Activated CD8-positive, alpha-beta memory T cell treated with anti-CD3 and anti-CD28 coated beads, Interleukin-2, amount 10 ng/mL, durations not matched to agents 7 days and 5 days (primary cell): ENCODE data around the gene IDH1. TPM values are rescaled to one million over a fixed set of nuclear protein-coding genes. Genes with fewer than 3 reads are reported as not detected.
"Not testable (repeated sequence)": the region's sequence is repeated elsewhere in the genome, so short reads cannot be mapped to it uniquely, and the experiment has no call there.

Experiments used
- ATAC-seq: fragments of 150-1000 bp; cut with Tn5 transposase; one replicate; pipeline ENCODE4 v1.10.0; 2021; ENCODE audit warnings: moderate library complexity
- CTCF ChIA-PET: fragments of 350-600 bp; sonication (Branson Sonifier 250); formaldehyde crosslinking; loops from one replicate; lab custom pipeline; 2021; ENCODE audit warnings: antibody characterized with exemption; lab: Charles Lee
- DNase-seq: peaks from one replicate; pipeline ENCODE4 v3.0.0-alpha.2; 2020
- H3K27ac Mint-ChIP-seq: one replicate; pipeline ENCODE4 v1.8.0; 2021; ENCODE audit warnings: mild to moderate bottlenecking, mixed read lengths
- H3K27me3 Mint-ChIP-seq: one replicate; pipeline ENCODE4 v1.8.0; 2021; ENCODE audit warnings: mixed read lengths
- H3K36me3 Mint-ChIP-seq: one replicate; pipeline ENCODE4 v1.8.0; 2021; ENCODE audit warnings: mild to moderate bottlenecking, mixed read lengths
- H3K4me1 Mint-ChIP-seq: one replicate; pipeline ENCODE4 v1.8.0; 2021; ENCODE audit warnings: mixed read lengths
- H3K4me3 Mint-ChIP-seq: one replicate; pipeline ENCODE4 v1.8.0; 2021; ENCODE audit warnings: mild to moderate bottlenecking, moderate library complexity, mixed read lengths
- H3K9me3 Mint-ChIP-seq: one replicate; pipeline ENCODE4 v1.8.0; 2022; ENCODE audit warnings: low read depth, mixed read lengths
- total RNA-seq, 2 experiments: library from RNA; stranded (reverse); gene quantifications; one replicate each; pipeline ENCODE4 v1.2.3, GENCODE V29; 2021

IDH1 gene
- total RNA-seq, 2 experiments from 2014 or later: 39.7 to 45.6 TPM

DNA sequence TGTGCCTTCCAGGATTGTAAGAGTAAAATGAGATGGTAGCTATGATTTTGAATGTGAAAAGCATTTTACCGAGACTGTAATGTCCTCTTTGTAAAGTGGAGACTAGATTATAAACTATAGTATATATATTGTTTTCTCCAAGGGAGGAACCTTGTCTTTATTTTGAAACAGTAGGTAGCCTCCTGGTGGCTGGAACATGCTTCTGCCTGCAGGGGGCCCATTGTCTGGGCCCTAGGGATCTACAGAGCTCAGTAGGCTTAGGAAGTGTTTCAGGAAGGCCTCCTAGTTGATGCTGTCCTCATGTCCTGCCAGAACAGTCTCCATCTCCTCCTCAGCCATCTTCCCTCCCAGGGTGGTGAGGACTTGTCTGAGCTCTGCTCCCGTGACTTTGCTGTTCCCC is 14.2 kb upstream of the IDH1 start:
- no peaks in the 10 kb centered on the region for H3K27me3 Mint-ChIP-seq
- CTCF ChIA-PET: interaction anchor here (0.6 to 6.9 kb wide), 5 partner anchors 11 to 179 kb away, joined by 3 to 70 read pairs (median 3); partner anchors contain the start of gene IDH1
- H3K36me3 Mint-ChIP-seq: peaks cover 25% of the 10 kb centered on the region
- H3K9me3 Mint-ChIP-seq: no peaks in the 10 kb centered on the region
- H3K27ac Mint-ChIP-seq: no peak overlapping the region
- DNase-seq (no peak), ATAC-seq (no peak)
- H3K4me1 Mint-ChIP-seq: peaks cover 50% of the 10 kb centered on the region
- no peak overlapping the region for H3K4me3 Mint-ChIP-seq

DNA sequence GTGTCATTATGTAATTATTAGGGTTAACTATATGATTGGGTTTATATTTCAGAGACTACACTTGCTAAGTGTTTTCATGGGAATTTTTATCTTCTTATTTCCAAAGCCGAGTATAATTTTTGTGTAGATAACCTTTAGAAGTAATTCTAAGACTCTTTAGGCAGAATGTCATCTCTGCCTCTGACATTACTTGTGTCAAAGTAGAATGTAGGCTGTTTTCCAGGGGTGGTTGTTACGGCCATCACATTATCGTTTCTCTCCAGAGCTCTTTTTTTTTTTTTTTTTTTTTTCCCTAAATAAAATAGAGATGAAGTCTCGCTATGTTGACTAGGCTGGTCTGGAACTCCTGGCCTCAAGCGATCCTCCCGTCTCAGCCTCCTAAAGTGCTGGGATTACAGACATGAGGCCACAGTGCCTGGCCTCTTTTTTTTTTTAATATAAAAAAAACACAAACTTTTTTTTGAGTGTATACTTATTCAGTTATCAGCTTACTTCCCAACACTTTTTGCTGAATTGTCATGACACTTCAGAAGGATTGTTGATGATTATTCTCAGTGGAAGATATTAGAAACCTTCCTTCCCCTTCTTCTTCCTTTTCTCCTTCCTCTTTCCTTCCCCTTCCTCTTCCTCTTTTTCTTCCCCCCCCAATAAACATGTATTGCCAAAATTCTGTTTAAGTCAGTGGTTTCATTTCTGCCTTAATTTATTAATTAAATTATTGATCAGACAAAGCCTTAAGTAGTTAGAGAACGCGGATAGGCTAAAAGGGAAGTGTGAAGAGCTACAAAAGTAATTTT is 13.5 kb upstream of the IDH1 start:
- Mint-ChIP-seq H3K27ac (no peak overlapping the region), H3K9me3 (no peaks in the 10 kb centered on the region), H3K36me3 (peaks cover 17% of the 10 kb centered on the region)

DNA sequence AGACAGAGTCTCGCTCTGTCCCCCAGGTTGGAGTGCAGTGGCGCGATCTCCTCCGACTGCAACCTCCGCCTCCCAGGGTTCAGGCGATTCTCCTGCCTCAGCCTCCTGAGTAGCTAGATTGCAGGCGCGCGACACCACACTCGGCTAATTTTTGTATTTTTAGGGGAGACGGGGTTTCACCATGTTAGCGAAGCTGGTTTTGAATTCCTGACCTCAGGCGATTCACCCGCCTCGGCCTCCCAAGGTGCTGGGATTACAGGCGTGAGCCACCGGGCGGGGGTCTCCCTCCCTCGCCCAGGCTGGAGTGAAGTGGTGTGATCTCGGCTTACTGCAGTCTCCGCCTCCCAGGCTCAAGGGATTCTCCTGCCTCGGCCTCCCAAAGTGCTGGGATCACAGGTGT is 12.7 kb upstream of the IDH1 start:
- H3K27me3 Mint-ChIP-seq, H3K27ac Mint-ChIP-seq, H3K9me3 Mint-ChIP-seq, DNase-seq, ATAC-seq: not testable (repeated sequence)
- peaks cover 18% of the 10 kb centered on the region for H3K36me3 Mint-ChIP-seq
- H3K4me1 Mint-ChIP-seq: peaks cover 52% of the 10 kb centered on the region
- CTCF ChIA-PET: interaction anchor here (1.4 to 6.9 kb wide), 2 partner anchors 14 to 92 kb away, joined by 3 to 70 read pairs; partner anchors contain the start of gene IDH1
- H3K4me3 Mint-ChIP-seq: peak overlapping the region; percentile 83

More for the DNA sequence above, 13.5 kb upstream of the IDH1 start:
- ATAC-seq (no peak), DNase-seq (no peak)
- CTCF ChIA-PET: interaction anchor here (0.9 to 6.9 kb wide), 4 partner anchors 10 to 37 kb away, joined by 3 to 70 read pairs (median 6); partner anchors contain the start of gene IDH1
- Mint-ChIP-seq H3K27me3 (no peaks in the 10 kb centered on the region), H3K4me1 (peaks cover 52% of the 10 kb centered on the region), H3K4me3 (peak overlapping the region; percentile 83)

DNA sequence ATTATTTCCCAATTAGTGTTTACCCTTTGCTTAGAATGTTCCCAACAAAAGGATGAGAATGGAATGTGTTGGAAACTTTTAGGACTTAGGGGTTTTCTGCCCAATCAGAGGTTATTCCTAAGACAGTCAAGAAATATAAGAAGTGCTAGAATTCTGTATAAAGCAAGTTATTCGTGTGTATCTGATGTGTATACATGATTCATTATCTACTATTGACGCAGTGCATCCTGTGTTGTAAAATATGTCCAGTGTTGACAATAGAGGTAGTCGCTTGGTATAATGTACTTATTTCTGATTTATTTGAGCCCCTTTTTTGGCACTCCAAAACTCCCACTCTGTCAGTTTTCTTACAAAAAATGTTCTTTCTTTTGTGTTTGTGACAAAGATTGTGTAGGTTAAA is 12.1 kb upstream of the IDH1 start:
- no peak for DNase-seq
- CTCF ChIA-PET: interaction anchor here (1.3 to 6.9 kb wide), 3 partner anchors 8 to 91 kb away, joined by 3 to 70 read pairs (median 4); partner anchors contain the start of gene IDH1
- H3K27ac Mint-ChIP-seq: peak overlapping the region; percentile 96
- peak overlapping the region; percentile 83 for H3K4me3 Mint-ChIP-seq
- H3K36me3 Mint-ChIP-seq: peaks cover 14% of the 10 kb centered on the region
- no peak for ATAC-seq
- no peaks in the 10 kb centered on the region for H3K9me3 Mint-ChIP-seq
- peaks cover 52% of the 10 kb centered on the region for H3K4me1 Mint-ChIP-seq
- H3K27me3 Mint-ChIP-seq: no peaks in the 10 kb centered on the region

DNA sequence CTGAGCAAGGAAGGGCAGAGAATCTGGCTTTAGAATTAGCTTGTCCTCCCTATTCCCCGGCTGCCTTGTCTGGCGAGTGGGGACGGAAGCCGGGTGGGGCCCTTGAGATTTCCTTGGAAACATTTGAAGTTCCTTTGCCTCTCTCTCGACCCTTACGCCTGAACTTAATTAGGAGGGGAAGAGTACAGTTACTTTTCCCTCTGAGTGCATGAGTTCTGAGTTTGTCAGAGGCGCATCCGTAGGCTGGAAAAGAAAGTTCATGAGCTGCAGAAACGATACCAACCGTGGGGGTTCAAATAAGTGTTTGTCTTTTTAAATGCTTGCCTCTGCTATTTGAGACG is 11.7 kb upstream of the IDH1 start:
- no peaks in the 10 kb centered on the region for H3K27me3 Mint-ChIP-seq
- no peaks in the 10 kb centered on the region for H3K9me3 Mint-ChIP-seq
- H3K4me3 Mint-ChIP-seq: peak overlapping the region; percentile 83
- no peak for DNase-seq
- peaks cover 12% of the 10 kb centered on the region for H3K36me3 Mint-ChIP-seq
- H3K4me1 Mint-ChIP-seq: peaks cover 51% of the 10 kb centered on the region
- peak overlapping the region; percentile 96 for H3K27ac Mint-ChIP-seq
- CTCF ChIA-PET: interaction anchor here (1.3 to 6.9 kb wide), 3 partner anchors 8 to 91 kb away, joined by 3 to 70 read pairs (median 4); partner anchors contain the start of gene IDH1
- peak; percentile 7 for ATAC-seq

DNA sequence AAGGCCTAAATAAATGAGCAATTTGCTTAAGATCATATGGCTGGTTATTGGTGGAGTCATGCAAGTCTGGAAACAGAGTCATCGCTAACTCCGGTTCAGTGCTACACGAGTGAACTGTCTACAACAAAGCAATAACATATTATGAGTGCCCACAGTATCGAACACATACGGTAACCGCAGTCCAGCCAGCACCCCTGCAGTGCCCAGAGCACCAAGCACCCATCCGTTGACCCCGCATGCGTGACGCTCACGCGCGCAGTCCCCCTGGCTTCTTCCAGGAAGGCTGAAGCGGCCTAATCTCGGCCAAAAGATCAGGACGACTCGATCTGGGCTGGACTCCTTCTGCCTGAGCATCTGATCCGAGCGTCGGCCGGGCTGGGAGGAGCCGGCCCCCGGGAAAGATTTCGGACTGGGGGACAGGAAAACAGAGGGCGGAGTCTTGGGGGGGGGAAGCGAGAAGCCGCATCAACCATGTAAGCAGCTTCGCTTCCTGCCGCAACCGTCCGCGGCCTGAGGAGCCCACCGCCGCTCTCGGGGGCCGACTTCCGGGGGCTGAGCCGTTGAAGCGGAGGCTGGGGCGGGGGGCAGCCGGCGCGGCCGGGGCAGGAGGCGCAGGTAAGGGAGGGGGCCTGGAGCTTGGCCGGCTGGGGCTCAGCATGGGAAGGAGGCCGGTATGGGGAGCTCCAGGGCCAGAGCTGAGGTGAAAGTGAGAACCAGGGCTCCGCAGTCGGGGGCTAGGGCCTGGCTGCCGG is 11.1 kb upstream of the IDH1 start, which contains the start of gene PIKFYVE:
Gene PIKFYVE, plus strand, starts transcription at position 455 of the 752 bp plus-strand sequence. CDS start 5,265 bp downstream, outside the sequence.
- DNase-seq (peak; percentile 96), ATAC-seq (peak; percentile 91)
- CTCF ChIA-PET: interaction anchor here (1.3 to 6.9 kb wide), 3 partner anchors 9 to 90 kb away, joined by 3 to 70 read pairs (median 4); partner anchors contain the start of gene IDH1
- Mint-ChIP-seq H3K4me3 (peak within 1 kb of the TSS; percentile 83), H3K27ac (peak within 1 kb of the TSS; percentile 96), H3K27me3 (no peaks in the 10 kb centered on the region), H3K9me3 (no peaks in the 10 kb centered on the region), H3K36me3 (peaks cover 8% of the 10 kb centered on the region), H3K4me1 (peaks cover 49% of the 10 kb centered on the region)

DNA sequence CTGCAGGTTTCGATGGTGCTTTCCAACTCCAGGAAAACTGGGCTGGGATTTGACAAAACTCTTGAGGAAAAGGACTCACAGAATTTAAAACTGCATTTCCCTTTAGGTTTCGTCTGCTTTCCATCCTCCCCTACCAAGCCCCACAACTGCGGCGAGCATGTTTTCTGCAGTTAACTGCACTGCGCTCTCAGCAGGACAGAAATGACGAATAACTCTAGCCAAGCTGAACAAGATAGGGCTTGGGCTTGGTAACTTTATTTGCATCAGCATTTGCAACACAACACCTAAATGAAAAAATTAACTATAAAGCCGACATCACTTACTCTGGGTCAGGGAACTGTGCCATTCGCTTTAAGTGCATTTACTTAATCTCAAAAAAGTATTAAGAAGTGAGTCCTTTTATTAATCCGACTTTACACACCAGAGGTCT is 10.5 kb upstream of the IDH1 start:
- Mint-ChIP-seq H3K27ac (peak overlapping the region; percentile 96), H3K9me3 (no peaks in the 10 kb centered on the region), H3K27me3 (no peaks in the 10 kb centered on the region), H3K36me3 (peaks cover 8% of the 10 kb centered on the region), H3K4me3 (peak overlapping the region; percentile 83), H3K4me1 (peaks cover 48% of the 10 kb centered on the region)
- DNase-seq (peak; percentile 81), ATAC-seq (peak; percentile 59)
- CTCF ChIA-PET: interaction anchor here (6.9 kb wide), 1 partner anchor 11 kb away, joined by 70 read pairs; the partner anchor contains the start of gene IDH1

DNA sequence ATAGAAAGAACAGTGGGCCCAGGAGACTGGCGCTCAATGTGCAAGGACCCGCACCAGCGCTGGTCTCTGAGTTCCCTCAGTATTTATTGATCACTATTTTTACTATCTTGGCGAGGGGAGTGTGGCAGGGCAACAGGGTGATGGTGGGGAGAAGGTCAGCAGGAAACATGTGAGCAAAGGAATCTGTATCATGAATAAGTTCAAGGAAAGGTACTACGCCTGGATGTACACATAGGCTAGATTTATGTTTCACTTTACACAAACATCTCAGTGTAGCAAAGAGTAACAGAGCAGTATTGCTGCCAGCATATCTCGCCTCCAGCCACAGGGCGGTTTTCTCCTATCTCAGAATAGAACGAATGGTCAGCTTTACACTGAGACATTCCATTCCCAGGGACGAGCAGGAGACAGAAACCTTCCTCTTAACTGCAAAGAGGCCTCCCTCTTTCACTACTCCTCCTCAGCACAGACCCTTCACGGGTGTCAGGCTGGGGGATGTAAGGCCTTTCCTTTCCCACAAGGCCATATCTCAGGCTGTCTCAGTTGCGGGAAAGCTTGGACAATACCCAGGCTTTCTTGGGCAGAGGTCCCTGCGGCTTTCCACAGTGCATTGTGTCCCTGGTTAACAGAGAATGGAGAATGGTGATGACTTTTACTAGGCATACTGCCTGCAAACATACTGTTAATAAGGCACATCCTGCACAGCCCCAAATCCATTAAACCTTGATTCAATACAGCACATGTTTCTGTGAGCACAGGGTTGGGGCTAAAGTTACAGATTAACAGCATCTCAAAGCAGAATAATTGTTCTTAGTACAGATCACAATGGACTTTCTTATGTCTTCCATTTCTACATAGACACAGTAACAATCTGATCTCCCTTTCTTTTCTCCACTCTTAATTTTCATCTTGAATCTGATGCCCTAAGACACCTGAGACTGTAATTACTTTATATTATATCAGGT is 2.3 kb upstream of the IDH1 start:
- not testable (repeated sequence) for H3K9me3 Mint-ChIP-seq, DNase-seq, ATAC-seq, H3K27ac Mint-ChIP-seq, H3K27me3 Mint-ChIP-seq
- Mint-ChIP-seq H3K4me3 (peak overlapping the region; percentile 1), H3K36me3 (peaks cover 18% of the 10 kb centered on the region), H3K4me1 (peaks cover 19% of the 10 kb centered on the region)
- CTCF ChIA-PET: interaction anchor here (1.7 to 6.5 kb wide), 3 partner anchors 10 to 155 kb away, joined by 4 to 70 read pairs (median 5); partner anchors contain the start of gene PIKFYVE

DNA sequence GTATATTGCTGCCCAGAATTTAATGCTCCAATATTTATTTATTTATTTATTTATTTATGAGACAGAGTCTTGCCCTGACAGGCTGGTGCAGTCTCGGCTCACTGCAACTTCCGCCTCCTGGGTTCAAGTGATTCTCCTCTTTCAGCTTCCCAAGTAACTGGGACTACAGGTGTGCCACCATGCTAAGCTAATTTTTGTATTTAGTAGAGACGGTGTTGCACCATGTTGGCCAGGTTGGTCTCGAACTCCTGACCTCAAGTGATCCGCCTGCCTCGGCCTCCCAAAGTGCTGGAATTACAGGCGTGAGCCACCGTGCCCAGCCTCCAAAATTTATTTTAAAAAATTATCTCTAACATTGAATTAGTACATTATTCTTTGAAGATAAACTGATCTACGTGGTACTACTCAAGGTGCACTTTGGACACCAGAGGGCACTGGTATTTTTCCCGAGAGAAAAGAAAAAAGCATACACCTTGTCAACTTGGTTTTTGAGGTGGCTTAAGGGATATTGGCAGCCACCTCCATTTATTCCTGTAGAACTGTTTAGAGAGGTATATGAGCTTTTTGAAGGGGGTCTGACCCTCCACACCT is 1.4 kb upstream of the IDH1 start:
- H3K27me3 Mint-ChIP-seq: no peaks in the 10 kb centered on the region
- H3K4me3 Mint-ChIP-seq: peak overlapping the region; percentile 99
- no peaks in the 10 kb centered on the region for H3K9me3 Mint-ChIP-seq
- H3K36me3 Mint-ChIP-seq: peaks cover 19% of the 10 kb centered on the region
- no peak for ATAC-seq
- no peak overlapping the region for H3K27ac Mint-ChIP-seq
- no peak for DNase-seq
- peaks cover 21% of the 10 kb centered on the region for H3K4me1 Mint-ChIP-seq
- CTCF ChIA-PET: interaction anchor here (1.7 to 6.5 kb wide), 2 partner anchors 11 to 154 kb away, joined by 4 to 70 read pairs; partner anchors contain the start of gene PIKFYVE

DNA sequence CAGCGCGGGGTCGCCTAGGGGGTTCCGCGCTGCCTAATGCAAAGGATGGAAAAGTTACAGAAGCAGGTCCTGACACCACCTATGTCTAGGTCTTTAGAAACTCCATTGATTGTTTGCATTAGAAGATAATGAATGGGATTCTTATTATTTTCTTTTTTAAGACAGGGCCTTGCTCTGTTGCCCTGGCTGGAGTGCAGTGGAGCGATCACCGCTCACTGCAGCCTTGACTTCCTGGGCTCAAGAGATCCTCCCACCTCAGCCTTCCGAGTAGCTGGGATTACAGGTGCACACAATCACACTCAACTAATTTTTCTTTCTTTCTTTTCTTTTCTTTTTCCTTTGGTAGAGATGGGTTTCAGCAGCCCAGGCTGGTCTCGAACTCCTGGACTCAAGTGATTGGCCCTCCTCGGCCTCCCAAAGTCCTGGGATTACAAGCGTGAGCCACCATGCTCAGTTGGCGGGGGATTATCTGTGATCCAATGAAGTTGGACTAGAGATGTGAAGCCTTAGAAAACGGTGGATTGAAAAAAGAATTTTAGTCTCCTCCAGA is 761 bp upstream of the IDH1 start:
- peak overlapping the region; percentile 76 for H3K27ac Mint-ChIP-seq
- CTCF ChIA-PET: interaction anchor here (1.7 to 6.5 kb wide), 5 partner anchors 12 to 629 kb away, joined by 4 to 70 read pairs (median 13); partner anchors contain the start of gene PIKFYVE
- H3K36me3 Mint-ChIP-seq: peaks cover 23% of the 10 kb centered on the region
- no peaks in the 10 kb centered on the region for H3K9me3 Mint-ChIP-seq
- peaks cover 21% of the 10 kb centered on the region for H3K4me1 Mint-ChIP-seq
- ATAC-seq (no peak), DNase-seq (no peak)
- peak overlapping the region; percentile 99 for H3K4me3 Mint-ChIP-seq
- no peaks in the 10 kb centered on the region for H3K27me3 Mint-ChIP-seq

DNA sequence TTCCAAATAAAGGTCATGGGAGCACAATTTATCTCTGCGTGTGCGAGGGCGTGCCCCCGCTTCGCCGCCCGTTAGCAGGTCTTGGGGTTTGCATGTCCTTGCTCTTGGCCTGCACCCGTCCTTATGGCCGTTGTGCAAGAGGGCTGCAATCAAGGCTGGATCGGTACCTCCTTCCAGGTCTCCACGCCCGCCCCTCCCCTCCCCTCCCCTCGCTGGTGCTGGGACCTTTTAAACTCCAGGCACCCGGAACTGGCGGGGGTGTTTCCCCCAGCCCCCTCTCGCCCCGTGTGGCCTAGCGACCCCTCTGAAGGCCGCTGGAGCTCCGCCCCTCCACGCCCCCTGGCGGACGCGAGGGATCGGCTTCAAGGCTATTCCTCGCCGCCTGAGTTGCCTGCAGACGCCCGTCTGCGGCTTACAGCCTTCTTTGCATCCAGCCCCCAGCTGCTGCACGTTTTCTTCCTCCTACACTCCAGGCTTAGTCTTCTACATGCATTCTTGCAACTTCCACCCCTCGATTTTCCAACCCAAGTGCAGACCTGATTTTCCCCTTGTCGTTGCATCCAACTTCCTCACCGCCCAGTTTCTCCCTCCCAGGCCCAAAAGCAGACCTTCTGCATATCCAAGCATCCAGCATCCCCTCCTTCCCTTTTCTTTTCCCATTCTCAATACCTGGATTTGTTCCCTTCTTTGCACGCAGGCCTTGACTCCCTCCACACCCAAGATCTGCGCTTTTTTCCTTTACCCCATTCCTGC is 577 bp downstream of the IDH1 start:
- Mint-ChIP-seq H3K4me1 (peaks cover 21% of the 10 kb centered on the region), H3K36me3 (peaks cover 32% of the 10 kb centered on the region), H3K9me3 (no peaks in the 10 kb centered on the region), H3K27ac (peak overlapping the region; percentile 76), H3K4me3 (peak overlapping the region; percentile 99), H3K27me3 (no peaks in the 10 kb centered on the region)
- DNase-seq (peak; percentile 87), ATAC-seq (peak; percentile 76)
- CTCF ChIA-PET: interaction anchor here (0.7 to 6.5 kb wide), 15 partner anchors 13 to 627 kb away, joined by 3 to 70 read pairs (median 4); partner anchors contain the start of gene PIKFYVE
